ENCODE data around the gene NFATC4. TPM values are rescaled to one million over a fixed set of nuclear protein-coding genes. Genes with fewer than 3 reads are reported as not detected.

Gene NFATC4
- total and polyA plus RNA-seq, 12 donors: 3.0 to 69.2 (median 9.9) TPM

GRCh38 chr14:24389226-24389848 lies 21.4 kb downstream of the NFATC4 start:
- Histone ChIP-seq H3K4me1 (peaks cover 0 to 18% (median 7%) of the 10 kb centered on the region in 9 donors), H3K4me3 (no peak overlapping the region), H3K27me3 (peaks cover 0 to 11% (median 0%) of the 10 kb centered on the region in 7 donors), H3K9me3 (no peaks in the 10 kb centered on the region), H3K27ac (peak overlapping the region in 4 of 10 donors; percentile 4 to 35 (median 26)), H3K36me3 (no peaks in the 10 kb centered on the region)
- TF ChIP-seq, protein P1, sequence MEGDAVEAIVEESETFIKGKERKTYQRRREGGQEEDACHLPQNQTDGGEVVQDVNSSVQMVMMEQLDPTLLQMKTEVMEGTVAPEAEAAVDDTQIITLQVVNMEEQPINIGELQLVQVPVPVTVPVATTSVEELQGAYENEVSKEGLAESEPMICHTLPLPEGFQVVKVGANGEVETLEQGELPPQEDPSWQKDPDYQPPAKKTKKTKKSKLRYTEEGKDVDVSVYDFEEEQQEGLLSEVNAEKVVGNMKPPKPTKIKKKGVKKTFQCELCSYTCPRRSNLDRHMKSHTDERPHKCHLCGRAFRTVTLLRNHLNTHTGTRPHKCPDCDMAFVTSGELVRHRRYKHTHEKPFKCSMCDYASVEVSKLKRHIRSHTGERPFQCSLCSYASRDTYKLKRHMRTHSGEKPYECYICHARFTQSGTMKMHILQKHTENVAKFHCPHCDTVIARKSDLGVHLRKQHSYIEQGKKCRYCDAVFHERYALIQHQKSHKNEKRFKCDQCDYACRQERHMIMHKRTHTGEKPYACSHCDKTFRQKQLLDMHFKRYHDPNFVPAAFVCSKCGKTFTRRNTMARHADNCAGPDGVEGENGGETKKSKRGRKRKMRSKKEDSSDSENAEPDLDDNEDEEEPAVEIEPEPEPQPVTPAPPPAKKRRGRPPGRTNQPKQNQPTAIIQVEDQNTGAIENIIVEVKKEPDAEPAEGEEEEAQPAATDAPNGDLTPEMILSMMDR (IDR thresholded peaks at IDR 0.05): no peak
- intact Hi-C loops (cut with DNase I): no loop called here
- no peak for DNase-seq
- WGBS, 2 donors: 45 to 51% methylated on average over 11 of the region's 11 CpGs
- ATAC-seq: peak in 6 of 8 donors; percentile 22 to 65 (median 52)

DNA sequence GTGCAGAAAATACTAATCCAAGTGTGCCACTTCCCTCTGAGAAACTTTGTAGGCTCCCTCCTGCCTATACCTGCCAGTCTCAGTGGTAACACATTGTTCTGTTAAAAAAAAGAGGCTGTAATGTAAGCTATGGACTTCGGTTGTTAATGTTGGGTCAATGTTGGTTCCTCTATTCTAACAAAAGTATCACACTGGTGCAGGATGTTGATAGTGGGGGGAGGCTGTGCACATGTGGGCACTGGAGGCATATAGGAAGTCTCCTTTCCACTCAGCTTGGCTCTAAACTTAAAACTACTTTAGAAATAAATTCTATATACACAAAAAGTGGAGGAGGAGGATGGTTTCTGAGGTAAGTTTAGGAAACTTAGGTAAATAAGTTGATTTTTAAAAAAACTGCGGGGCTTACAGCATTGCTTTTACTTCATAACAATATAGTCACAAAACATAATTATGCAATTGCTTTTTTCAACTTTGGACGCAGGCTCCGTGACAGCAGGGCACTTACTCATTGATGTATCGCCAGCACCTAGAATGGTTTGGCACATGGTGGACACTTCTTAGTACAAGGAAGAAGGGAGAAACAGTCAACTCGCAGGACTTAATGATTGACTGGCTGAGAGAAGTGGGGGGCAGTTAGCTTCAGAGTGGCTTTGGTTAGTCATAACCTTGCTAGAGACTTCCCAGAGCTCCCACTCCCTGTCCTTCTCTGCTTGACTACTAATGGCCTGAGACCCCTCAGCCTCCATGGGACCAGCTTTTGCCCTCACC lies 22.9 kb downstream of the NFATC4 start:
- TF ChIP-seq, protein P1 (IDR thresholded peaks at IDR 0.05): no peak
- Histone ChIP-seq H3K4me1 (peaks cover 0 to 18% (median 7%) of the 10 kb centered on the region in 9 donors), H3K27me3 (peaks cover 0 to 7% (median 0%) of the 10 kb centered on the region in 7 donors), H3K9me3 (no peaks in the 10 kb centered on the region), H3K4me3 (no peak overlapping the region), H3K27ac (no peak overlapping the region), H3K36me3 (no peaks in the 10 kb centered on the region)
- intact Hi-C loops (cut with DNase I): no loop called here
- WGBS, 2 donors: 83 to 84% methylated on average over 6 of the region's 6 CpGs
- no peak for ATAC-seq
- DNase-seq: no peak

DNA sequence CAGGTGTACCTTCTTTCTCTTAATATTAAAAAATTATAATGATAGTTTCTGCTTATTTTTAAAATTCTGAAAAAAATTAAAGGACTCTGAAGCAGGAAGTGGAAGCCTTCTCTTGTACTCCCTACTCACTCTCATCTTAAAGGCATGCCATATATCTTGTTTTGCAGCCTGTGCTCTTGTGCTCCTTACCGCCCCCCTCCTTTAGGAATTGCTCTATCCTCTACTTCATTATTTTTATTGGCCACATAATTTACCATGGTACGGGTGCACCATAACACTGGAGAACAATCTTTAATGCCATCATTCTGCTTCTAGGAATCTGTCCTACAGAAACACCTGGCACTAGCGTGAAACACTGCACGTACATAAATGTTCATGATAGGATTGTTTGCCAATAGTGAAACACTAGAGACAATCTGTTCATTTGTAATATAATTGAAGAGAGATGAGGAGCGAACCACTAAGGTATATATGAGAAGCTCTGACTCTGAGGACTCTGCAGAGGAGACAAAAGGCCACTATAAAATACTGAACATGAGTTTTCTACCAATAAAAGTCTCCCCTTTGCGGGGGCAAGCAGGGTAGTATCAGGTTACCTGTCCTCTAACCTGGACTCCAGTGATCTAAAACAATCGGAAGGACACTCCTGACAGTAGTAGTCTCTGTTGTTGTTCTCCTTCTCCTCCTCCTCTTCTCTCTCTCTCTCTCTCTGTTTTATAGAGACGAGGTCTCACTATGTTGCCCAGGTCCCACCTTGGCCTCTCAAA lies 24.5 kb downstream of the NFATC4 start:
- Histone ChIP-seq H3K4me3 (no peak overlapping the region), H3K36me3 (no peaks in the 10 kb centered on the region), H3K27me3 (peaks cover 0 to 6% (median 0%) of the 10 kb centered on the region in 7 donors), H3K9me3 (no peaks in the 10 kb centered on the region), H3K4me1 (peaks cover 0 to 19% (median 8%) of the 10 kb centered on the region in 9 donors), H3K27ac (no peak overlapping the region)
- TF ChIP-seq, protein P1 (IDR thresholded peaks at IDR 0.05): no peak
- intact Hi-C loops (cut with DNase I): no loop called here
- no peak for DNase-seq
- ATAC-seq: no peak
- 69 to 70% methylated on average over 8 of the region's 8 CpGs for WGBS, 2 donors

DNA sequence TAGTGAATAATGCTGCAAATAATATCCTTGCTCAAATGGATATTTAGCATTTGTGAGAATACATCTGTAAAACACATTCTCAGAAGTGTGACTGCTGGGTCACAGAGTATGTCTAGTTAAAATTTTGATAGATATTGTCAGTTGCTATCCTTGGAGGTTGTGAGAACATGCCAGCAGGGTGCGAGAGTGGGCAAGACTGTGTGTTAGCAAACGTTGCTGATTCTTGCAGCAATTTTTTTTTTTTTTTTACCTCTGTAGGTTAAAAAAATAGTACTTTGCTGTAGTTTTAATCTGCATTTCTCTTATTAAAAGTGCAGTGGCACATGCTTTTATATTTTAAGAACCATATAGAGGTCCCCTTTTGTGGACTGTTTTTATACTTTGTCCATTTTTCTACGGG lies 26.3 kb downstream of the NFATC4 start:
- Histone ChIP-seq H3K36me3 (no peaks in the 10 kb centered on the region), H3K4me1 (peaks cover 3 to 23% (median 10%) of the 10 kb centered on the region in 9 donors), H3K27ac (no peak overlapping the region), H3K27me3 (peaks cover 0 to 6% (median 0%) of the 10 kb centered on the region in 7 donors), H3K4me3 (no peak overlapping the region), H3K9me3 (no peaks in the 10 kb centered on the region)
- intact Hi-C loops (cut with DNase I): no loop called here
- DNase-seq (no peak), ATAC-seq (no peak)
- WGBS, 2 donors: 57 to 63% methylated on average over 3 of the region's 3 CpGs
- TF ChIP-seq, protein P1 (IDR thresholded peaks at IDR 0.05): no peak
